ENCODE data around the gene MATK.

DNA sequence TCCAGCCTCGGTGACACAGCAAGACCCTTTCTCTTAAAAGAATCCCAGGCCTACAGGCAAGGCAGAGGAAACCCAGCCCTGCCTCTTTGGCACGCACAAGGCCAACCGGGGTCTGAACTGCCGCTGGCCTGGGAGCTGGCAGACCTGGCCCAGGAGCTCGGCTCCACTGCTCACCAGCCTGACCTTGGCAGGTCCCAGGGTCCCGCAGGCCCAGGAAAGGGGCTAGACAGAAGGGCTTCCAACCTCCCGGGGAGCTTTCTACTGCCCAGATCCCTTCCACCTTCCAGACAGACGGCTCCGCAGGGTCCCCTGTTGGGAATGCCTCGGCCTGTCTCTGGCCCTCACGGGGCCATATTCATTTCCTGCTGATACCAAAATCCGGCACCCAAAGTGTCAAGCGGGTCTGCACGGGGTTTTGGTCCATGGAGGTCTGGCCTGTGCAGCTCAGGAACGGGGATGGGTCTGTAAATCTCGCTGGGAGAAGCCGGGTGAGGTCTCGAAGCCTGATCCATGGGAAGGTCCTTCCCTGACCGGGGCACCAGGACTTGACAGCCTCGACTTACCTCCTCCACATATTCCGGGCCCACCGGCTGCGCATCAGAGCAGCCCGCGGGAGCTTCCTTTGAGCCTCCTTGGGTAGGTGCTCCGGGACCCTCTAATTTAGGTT is 36.6 kb upstream of the MATK start:
- TF ChIP-seq, protein P1, sequence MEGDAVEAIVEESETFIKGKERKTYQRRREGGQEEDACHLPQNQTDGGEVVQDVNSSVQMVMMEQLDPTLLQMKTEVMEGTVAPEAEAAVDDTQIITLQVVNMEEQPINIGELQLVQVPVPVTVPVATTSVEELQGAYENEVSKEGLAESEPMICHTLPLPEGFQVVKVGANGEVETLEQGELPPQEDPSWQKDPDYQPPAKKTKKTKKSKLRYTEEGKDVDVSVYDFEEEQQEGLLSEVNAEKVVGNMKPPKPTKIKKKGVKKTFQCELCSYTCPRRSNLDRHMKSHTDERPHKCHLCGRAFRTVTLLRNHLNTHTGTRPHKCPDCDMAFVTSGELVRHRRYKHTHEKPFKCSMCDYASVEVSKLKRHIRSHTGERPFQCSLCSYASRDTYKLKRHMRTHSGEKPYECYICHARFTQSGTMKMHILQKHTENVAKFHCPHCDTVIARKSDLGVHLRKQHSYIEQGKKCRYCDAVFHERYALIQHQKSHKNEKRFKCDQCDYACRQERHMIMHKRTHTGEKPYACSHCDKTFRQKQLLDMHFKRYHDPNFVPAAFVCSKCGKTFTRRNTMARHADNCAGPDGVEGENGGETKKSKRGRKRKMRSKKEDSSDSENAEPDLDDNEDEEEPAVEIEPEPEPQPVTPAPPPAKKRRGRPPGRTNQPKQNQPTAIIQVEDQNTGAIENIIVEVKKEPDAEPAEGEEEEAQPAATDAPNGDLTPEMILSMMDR (IDR thresholded peaks at IDR 0.05): no peak
- TF ChIP-seq ZFX (IDR thresholded peaks at IDR 0.05; ENCODE audit: borderline replicate concordance): no peak

Data from 22Rv1 (cell line).